ENCODE data around the gene SCG5. TPM values are rescaled to one million over a fixed set of nuclear protein-coding genes. Genes with fewer than 3 reads are reported as not detected.
"Not testable (repeated sequence)": the region's sequence is repeated elsewhere in the genome, so short reads cannot be mapped to it uniquely, and the experiment has no call there.

The SCG5 gene
- polyA plus RNA-seq, 1 of the 3 experiments (the other 2 are of a cell fraction), result 11.0 TPM

GRCh38 chr15:32614712-32615050 lies 26.8 kb upstream of the SCG5 start:
- H3K9me3 ChIP-seq; H3K27me3 ChIP-seq (ENCODE audit: insufficient read depth); DNase-seq; H3K4me1 ChIP-seq (ENCODE audit: control insufficient read depth in 1 of 2, insufficient read depth in 2 of 2, low read depth in 1 of 2, low read length in 1 of 2); H3K9me2 ChIP-seq; H2AFZ ChIP-seq (ENCODE audit: low read depth); H3K36me3 ChIP-seq (replicated peaks in 1 of 2; ENCODE audit: control insufficient read depth in 1 of 2, insufficient read depth in 2 of 2, low read length in 1 of 2); H4K20me1 ChIP-seq (ENCODE audit: insufficient read depth); CTCF ChIA-PET; H3F3A ChIP-seq (replicated peaks; ENCODE audit: insufficient read depth): not testable (repeated sequence)
- Histone ChIP-seq H3K4me3 (ENCODE audit: low read depth in 2 of 2, low read length in 1 of 2) (peak overlapping the region; percentile 57 to 74; a peak in 3 of 4 replicates), H3K79me2 (ENCODE audit: insufficient read depth) (peaks cover 40% of the 10 kb centered on the region), H3K4me2 (peak overlapping the region; percentile 82; the same call in 1 of the 2 replicates), H3K27ac (ENCODE audit: low read depth in 2 of 2, low read length in 1 of 2) (peak overlapping the region; percentile 69 to 81), H3K9ac (peak overlapping the region; percentile 87; the same call in 1 of the 2 replicates)
- TF ChIP-seq GABPA (IDR thresholded peaks at IDR 0.05; ENCODE audit: low read depth), result peak; percentile 23; the same call in 1 of the 2 replicates
- 0% methylated on average over 11 of the region's 16 CpGs for WGBS (ENCODE audit: low lambda C conversion rate)
- POLR2A ChIA-PET, result interaction anchor here (0.6 kb wide), 1 partner anchor 1989 kb away, joined by 4 read pairs; the partner anchor contains the start of gene ARHGAP11B

- H3K36me3 ChIP-seq (replicated peaks in 1 of 2; ENCODE audit: control insufficient read depth in 1 of 2, insufficient read depth in 2 of 2, low read length in 1 of 2); H3K27me3 ChIP-seq (ENCODE audit: insufficient read depth); H3F3A ChIP-seq (replicated peaks; ENCODE audit: insufficient read depth); CTCF ChIA-PET; H4K20me1 ChIP-seq (ENCODE audit: insufficient read depth); H3K4me1 ChIP-seq (ENCODE audit: control insufficient read depth in 1 of 2, insufficient read depth in 2 of 2, low read depth in 1 of 2, low read length in 1 of 2); H3K9me3 ChIP-seq; H3K9me2 ChIP-seq: not testable (repeated sequence)
- H3K4me3 ChIP-seq (ENCODE audit: low read depth in 2 of 2, low read length in 1 of 2), result peak within 1 kb of the TSS; percentile 57 to 74
- H2AFZ ChIP-seq (ENCODE audit: low read depth), result peak within 1 kb of the TSS; percentile 72; the same call in 1 of the 2 replicates
- DNase-seq, result peak; percentile 35
- under 1% methylated on average over 26 of the region's 43 CpGs for WGBS (ENCODE audit: low lambda C conversion rate)
- POLR2A ChIA-PET, result interaction anchor here (0.6 kb wide), 1 partner anchor 1990 kb away, joined by 4 read pairs; the partner anchor contains the start of gene ARHGAP11B
- peaks cover 45% of the 10 kb centered on the region for H3K79me2 ChIP-seq (ENCODE audit: insufficient read depth)
- TF ChIP-seq MAX (IDR thresholded peaks at IDR 0.05; ENCODE audit: low read depth) (peak; percentile 55), ELF1 (IDR thresholded peaks at IDR 0.05) (peak; percentile 45), MXI1 (IDR thresholded peaks at IDR 0.05; ENCODE audit: low read depth, low read length) (peak; percentile 90), SIN3A (IDR thresholded peaks at IDR 0.05; ENCODE audit: borderline replicate concordance, low read depth, low read length) (peak; percentile 55), TAF1 (IDR thresholded peaks at IDR 0.05; ENCODE audit: borderline replicate concordance, low read depth, low read length) (peak; percentile 27; the same call in 1 of the 2 replicates), FOXM1 (IDR thresholded peaks at IDR 0.05; ENCODE audit: low read depth) (peak; percentile 90)
- peak within 1 kb of the TSS; percentile 69 to 81 for H3K27ac ChIP-seq (ENCODE audit: low read depth in 2 of 2, low read length in 1 of 2)
- peak within 1 kb of the TSS; percentile 82 for H3K4me2 ChIP-seq
- peak within 1 kb of the TSS; percentile 87 for H3K9ac ChIP-seq
Measured at GRCh38 chr15:32615051-32615870, 26.2 kb upstream of the SCG5 start, which contains the start of gene ARHGAP11A. TSS of gene ARHGAP11A (plus strand) at chr15:32615504. CDS start at chr15:32616212, 708 bp downstream.

GRCh38 chr15:32615871-32616426 lies 25.6 kb upstream of the SCG5 start:
- H3K9me2 ChIP-seq; H3K4me1 ChIP-seq (ENCODE audit: control insufficient read depth in 1 of 2, insufficient read depth in 2 of 2, low read depth in 1 of 2, low read length in 1 of 2); H3K36me3 ChIP-seq (replicated peaks in 1 of 2; ENCODE audit: control insufficient read depth in 1 of 2, insufficient read depth in 2 of 2, low read length in 1 of 2); H3K9me3 ChIP-seq; H4K20me1 ChIP-seq (ENCODE audit: insufficient read depth); H3F3A ChIP-seq (replicated peaks; ENCODE audit: insufficient read depth); H3K27me3 ChIP-seq (ENCODE audit: insufficient read depth); POLR2A ChIA-PET; DNase-seq; CTCF ChIA-PET: not testable (repeated sequence)
- 1% methylated on average over 21 of the region's 24 CpGs for WGBS (ENCODE audit: low lambda C conversion rate)
- Histone ChIP-seq H3K9ac (peak overlapping the region; percentile 87), H3K4me3 (ENCODE audit: low read depth in 2 of 2, low read length in 1 of 2) (peak overlapping the region; percentile 57 to 74), H3K79me2 (ENCODE audit: insufficient read depth) (peaks cover 50% of the 10 kb centered on the region), H3K27ac (ENCODE audit: low read depth in 2 of 2, low read length in 1 of 2) (peak overlapping the region; percentile 56 to 65), H3K4me2 (peak overlapping the region; percentile 82), H2AFZ (ENCODE audit: low read depth) (peak overlapping the region; percentile 72; the same call in 1 of the 2 replicates)

Data from SK-N-SH (cell line).